SK-N-SH (cell line): ENCODE data around the gene CCDC188. TPM values are rescaled to one million over a fixed set of nuclear protein-coding genes. Genes with fewer than 3 reads are reported as not detected.
A peak's percentile ranks its signal among the peaks of the same experiment; 100 is the strongest.

Experiments used
- CTCF ChIA-PET: fragments of 300-600, 350-600 bp; formaldehyde crosslinking; extraction: SDS; loops from one replicate; lab custom pipeline; 2021; lab: Yijun Ruan, JAX
- POLR2A ChIA-PET: fragments of 350-600 bp; sonication (Branson Sonifier 250); formaldehyde crosslinking; extraction: SDS; loops from one replicate; lab custom pipeline; 2020; ENCODE audit warnings: antibody characterized with exemption, inconsistent platforms; lab: Yijun Ruan, JAX
- DNase-seq: peaks from one replicate; pipeline ENCODE4 v3.0.0; 2012
- H2AFZ ChIP-seq: fragments of 200-600 bp; sonication (generic); 2 replicates; pipeline ENCODE4 v1.8.1; 2016; ENCODE audit warnings: antibody characterized with exemption, mild to moderate bottlenecking, low read depth
- H3F3A ChIP-seq: fragments of 200-600 bp; sonication (generic); replicated peaks from 2 replicates; pipeline ENCODE3; 2016; ENCODE audit warnings: antibody characterized with exemption, mild to moderate bottlenecking; ENCODE audit not compliant: insufficient read depth
- H3K27ac ChIP-seq, 2 experiments: fragments of 200-500 bp in 1 of 2; fragments of 200-600 bp in 1 of 2; sonication (Bioruptor generic) in 1 of 2; sonication (generic), shearing (Covaris generic) in 1 of 2; 2 replicates each; pipeline versions ENCODE4 v1.5.1 to v1.6.1; 2014 to 2016; ENCODE audit warnings: low read depth in 2 of 2, inconsistent platforms in 1 of 2, low read length in 1 of 2, mild to moderate bottlenecking in 1 of 2, mixed read lengths in 1 of 2
- H3K27me3 ChIP-seq: fragments of 200-600 bp; sonication (generic), shearing (Covaris generic); 2 replicates; pipeline ENCODE4 v1.6.1; 2016; ENCODE audit warnings: mixed run types; ENCODE audit not compliant: insufficient read depth
- H3K36me3 ChIP-seq, 2 experiments: fragments of 200-500 bp in 1 of 2; fragments of 200-600 bp in 1 of 2; sonication (Bioruptor generic) in 1 of 2; sonication (generic) in 1 of 2; replicated peaks in 1 of 2; 2 replicates each; pipeline versions ENCODE3 to v1.5.1; 2014 to 2016; ENCODE audit warnings: low read length in 1 of 2, mild to moderate bottlenecking in 1 of 2; ENCODE audit not compliant: insufficient read depth in 2 of 2, control insufficient read depth in 1 of 2
- H3K4me1 ChIP-seq, 2 experiments: fragments of 200-500 bp in 1 of 2; fragments of 200-600 bp in 1 of 2; sonication (Bioruptor generic) in 1 of 2; sonication (generic), shearing (Covaris generic) in 1 of 2; 2 replicates each; pipeline versions ENCODE4 v1.5.1 to v1.6.1; 2014 to 2016; ENCODE audit warnings: low read depth in 1 of 2, low read length in 1 of 2, mixed run types in 1 of 2; ENCODE audit not compliant: insufficient read depth in 2 of 2, control insufficient read depth in 1 of 2
- H3K4me2 ChIP-seq: fragments of 200-600 bp; sonication (generic), shearing (Covaris generic); 2 replicates; pipeline ENCODE4 v1.6.1; 2017; ENCODE audit warnings: mixed run types
- H3K4me3 ChIP-seq, 2 experiments: fragments of 200-500 bp in 1 of 2; fragments of 200-600 bp in 1 of 2; sonication (Bioruptor generic) in 1 of 2; sonication (generic), shearing (Covaris generic) in 1 of 2; 2 replicates each; pipeline versions ENCODE4 v1.5.1 to v1.8.1; 2014 to 2016; ENCODE audit warnings: low read depth in 2 of 2, inconsistent platforms in 1 of 2, low read length in 1 of 2, mild to moderate bottlenecking in 1 of 2, mixed read lengths in 1 of 2, moderate library complexity in 1 of 2
- H3K79me2 ChIP-seq: fragments of 200-600 bp; sonication (generic); 2 replicates; pipeline ENCODE4 v1.8.1; 2017; ENCODE audit warnings: mild to moderate bottlenecking; ENCODE audit not compliant: insufficient read depth
- H3K9ac ChIP-seq: fragments of 200-600 bp; sonication (generic); 2 replicates; pipeline ENCODE4 v1.6.1; 2017; ENCODE audit warnings: mixed run types
- H3K9me2 ChIP-seq: fragments of 200-600 bp; sonication (generic); 2 replicates; pipeline ENCODE4 v1.6.1; 2017; ENCODE audit warnings: mixed run types
- H3K9me3 ChIP-seq: fragments of 200-600 bp; sonication (generic); 2 replicates; pipeline ENCODE4 v1.6.1; 2017; ENCODE audit warnings: mixed run types, mild to moderate bottlenecking, moderate library complexity
- H4K20me1 ChIP-seq: fragments of 200-600 bp; sonication (generic); 2 replicates; pipeline ENCODE4 v1.6.1; 2017; ENCODE audit warnings: mild to moderate bottlenecking, mixed run types; ENCODE audit not compliant: insufficient read depth
- CTCF ChIP-seq: fragments of 200-600 bp; sonication (generic); IDR thresholded peaks from 2 replicates; pipeline ENCODE4 v1.6.1; 2017; ENCODE audit warnings: antibody characterized with exemption, mild to moderate bottlenecking, moderate library complexity
- EP300 ChIP-seq, 2 experiments: IDR thresholded peaks; 2 replicates each; pipeline versions ENCODE4 v1.4.0 to v1.6.1; 2012; ENCODE audit warnings: borderline replicate concordance in 1 of 2, low read depth in 1 of 2, low read length in 1 of 2
- FOXM1 ChIP-seq: IDR thresholded peaks from 2 replicates; pipeline ENCODE4 v1.4.0; 2012; ENCODE audit warnings: low read depth, mild to moderate bottlenecking
- GABPA ChIP-seq: IDR thresholded peaks from 2 replicates; pipeline ENCODE4 v1.4.0; 2012; ENCODE audit warnings: low read depth, mild to moderate bottlenecking
- GATA2 ChIP-seq: sonication (generic); formaldehyde crosslinking; IDR thresholded peaks from 2 replicates; pipeline ENCODE4 v1.5.0; 2020; ENCODE audit warnings: mild to moderate bottlenecking, missing genetic modification reagents
- IRF3 ChIP-seq: fragments of 150-350 bp; IDR thresholded peaks from 2 replicates; pipeline ENCODE4 v1.6.1; 2016; ENCODE audit warnings: mild to moderate bottlenecking, low read depth, low read length
- JUND ChIP-seq: IDR thresholded peaks from 2 replicates; pipeline ENCODE4 v1.4.0; 2012
- MEF2A ChIP-seq: IDR thresholded peaks from 2 replicates; pipeline ENCODE4 v1.4.0; 2012; ENCODE audit warnings: low read depth, borderline replicate concordance
- NFIC ChIP-seq: IDR thresholded peaks from 2 replicates; pipeline ENCODE4 v1.4.0; 2012; ENCODE audit warnings: borderline replicate concordance
- RAD21 ChIP-seq: IDR thresholded peaks from 2 replicates; pipeline ENCODE4 v1.6.1; 2012; ENCODE audit warnings: mild to moderate bottlenecking, low read length
- RCOR1 ChIP-seq: fragments of 150-350 bp; IDR thresholded peaks from 2 replicates; pipeline ENCODE4 v1.6.1; 2017; ENCODE audit warnings: antibody characterized with exemption, low read length
- SMC3 ChIP-seq: IDR thresholded peaks from 2 replicates; pipeline ENCODE4 v1.6.1; 2012; ENCODE audit warnings: low read depth, low read length, improper control_type of control experiment
- TCF12 ChIP-seq: IDR thresholded peaks from 2 replicates; pipeline ENCODE4 v1.4.0; 2012
- TEAD4 ChIP-seq: IDR thresholded peaks from 2 replicates; pipeline ENCODE4 v1.4.0; 2012; ENCODE audit warnings: mild to moderate bottlenecking, borderline replicate concordance; ENCODE audit not compliant: insufficient read depth
- YY1 ChIP-seq: IDR thresholded peaks from 2 replicates; pipeline ENCODE4 v1.4.0; 2012; ENCODE audit warnings: low read depth, mild to moderate bottlenecking
- WGBS: methylation state at CpG from one replicate; pipeline ENCODE4 v1.1.6; 2017; ENCODE audit warnings: low lambda C conversion rate; 5-methylcytosine and 5-hydroxymethylcytosine counted together
- polyA plus RNA-seq, 3 experiments: library from polyadenylated mRNA; depleted of rRNA; stranded (reverse); fragments of >200 nt; gene quantifications; 2 replicates each; pipeline ENCODE4 v1.2.3, GENCODE V29; 2012
- TF ChIP-seq, protein P1 (sequence below): IDR thresholded peaks from 2 replicates; pipeline ENCODE4 v1.4.0; 2012; ENCODE audit warnings: low read depth

CCDC188 gene
- polyA plus RNA-seq, 1 of the 3 experiments (the other 2 are of a cell fraction): 21.1 TPM

DNA sequence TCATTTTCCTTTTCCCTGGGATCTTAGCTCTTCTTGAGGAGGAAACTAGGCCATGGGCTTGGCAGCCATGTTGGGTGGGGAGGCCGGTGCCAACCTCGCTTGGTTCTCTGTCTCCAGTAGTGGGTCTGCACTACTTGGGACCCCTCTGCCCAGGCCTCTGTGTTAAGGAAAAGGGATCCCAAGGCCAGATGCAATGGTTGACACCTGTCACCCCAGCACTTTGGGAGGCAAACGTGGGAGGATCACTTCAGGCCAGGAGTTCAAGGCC is 21.2 kb downstream of the CCDC188 start:
- CTCF ChIA-PET: interaction anchor here (0.7 to 2.2 kb wide), 7 partner anchors 10 to 188 kb away, joined by 3 to 8 read pairs (median 3); no protein-coding TSS in a partner anchor
- Histone ChIP-seq H3F3A (peaks cover 18% of the 10 kb centered on the region), H3K36me3 (peaks cover 0 to 37% of the 10 kb centered on the region in 2 experiments), H3K9me2 (no peaks in the 10 kb centered on the region), H2AFZ (no peak overlapping the region), H3K4me2 (no peak overlapping the region), H3K79me2 (peaks cover 34% of the 10 kb centered on the region), H3K4me1 (peaks cover 0 to 27% of the 10 kb centered on the region in 2 experiments; a peak in 1 of 4 replicates), H3K4me3 (no peak overlapping the region), H3K9me3 (no peaks in the 10 kb centered on the region), H3K27ac (no peak overlapping the region), H4K20me1 (peaks cover 17% of the 10 kb centered on the region), H3K27me3 (no peaks in the 10 kb centered on the region), H3K9ac (no peak overlapping the region)
- POLR2A ChIA-PET: interaction anchor here (1.0 to 1.9 kb wide), 3 partner anchors 10 to 25 kb away, joined by 3 to 7 read pairs (median 5); partner anchors contain the start of genes RANBP1 and TRMT2A
- DNase-seq: no peak
- TF ChIP-seq YY1 (0 out of 2 replicates have a peak, but pooled peaks have one; percentile 41), TCF12 (no peak), GATA2 (CRISPR knock-in tag) (no peak), JUND (no peak)
- WGBS: 93% methylated on average over 2 of the region's 3 CpGs

DNA sequence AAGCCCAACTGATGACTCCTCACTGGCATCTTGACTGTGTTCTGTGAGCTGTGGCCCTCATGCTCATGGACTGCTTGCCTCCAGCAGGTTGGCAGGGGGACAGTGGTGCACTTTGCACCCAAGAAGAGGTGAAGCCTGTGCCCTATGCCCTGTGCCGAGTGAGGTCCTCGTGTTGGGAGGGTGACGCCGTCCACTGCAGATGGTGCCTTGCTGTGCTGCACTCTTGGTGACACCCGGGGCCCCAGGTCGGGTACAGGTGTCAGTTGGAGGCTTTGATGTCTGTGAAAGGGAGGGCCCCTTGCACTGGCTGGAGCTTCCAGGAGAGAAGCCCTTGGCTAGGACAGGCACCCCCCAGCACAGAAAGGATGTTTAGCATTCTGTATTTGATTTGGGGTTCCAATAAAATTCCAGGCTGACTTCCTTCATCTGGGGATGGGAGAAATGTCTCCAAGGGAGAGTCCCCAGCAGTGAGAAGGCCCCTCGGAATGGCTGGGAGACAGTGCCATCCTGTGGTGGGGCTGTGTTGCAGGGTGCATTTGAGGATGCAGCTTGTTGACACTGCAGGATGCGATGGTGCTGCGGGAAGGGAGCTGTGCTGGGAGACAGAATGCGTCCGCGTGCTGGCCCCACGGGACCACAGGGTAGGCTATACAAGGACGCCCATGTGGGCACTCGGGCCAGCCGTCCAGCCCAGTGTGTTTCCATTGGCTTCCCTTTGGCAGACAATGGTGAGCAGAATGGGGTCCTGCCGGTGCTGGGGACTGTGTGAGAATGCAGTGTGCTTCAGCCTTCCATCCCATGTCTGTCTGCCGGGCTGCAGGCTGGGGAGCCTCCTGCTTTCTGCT is 21.7 kb downstream of the CCDC188 start:
- H3K4me2 ChIP-seq: no peak overlapping the region
- H3K4me1 ChIP-seq: peaks cover 0 to 21% of the 10 kb centered on the region in 2 experiments; a peak in 1 of 4 replicates
- no peak for DNase-seq
- H2AFZ ChIP-seq: no peak overlapping the region
- ChIA-PET CTCF (interaction anchor here (0.6 to 2.2 kb wide), 8 partner anchors 9 to 954 kb away, joined by 3 to 8 read pairs (median 3); no protein-coding TSS in a partner anchor), POLR2A (interaction anchor here (1.0 to 1.9 kb wide), 4 partner anchors 9 to 25 kb away, joined by 3 to 7 read pairs (median 5); partner anchors contain the start of genes RANBP1 and TRMT2A)
- no peak overlapping the region for H3K9ac ChIP-seq
- no peak overlapping the region for H3K4me3 ChIP-seq
- no peaks in the 10 kb centered on the region for H3K27me3 ChIP-seq
- no peak for TF ChIP-seq SMC3
- TF ChIP-seq CTCF: peak; percentile 32; the same call in 1 of the 2 replicates
- TF ChIP-seq EP300 (IDR thresholded peaks at IDR 0.05; ENCODE audit: borderline replicate concordance in 1 of 2, low read depth in 1 of 2, low read length in 1 of 2): no peak
- TF ChIP-seq RAD21: peak; percentile 18; the same call in 1 of the 2 replicates
- WGBS: 79% methylated on average over 5 of the region's 18 CpGs
- H3K79me2 ChIP-seq: peaks cover 30% of the 10 kb centered on the region
- peaks cover 18% of the 10 kb centered on the region for H3F3A ChIP-seq
- peaks cover 12% of the 10 kb centered on the region for H4K20me1 ChIP-seq
- H3K27ac ChIP-seq: no peak overlapping the region
- no peaks in the 10 kb centered on the region for H3K9me2 ChIP-seq
- peaks cover 0 to 41% of the 10 kb centered on the region in 2 experiments for H3K36me3 ChIP-seq
- no peaks in the 10 kb centered on the region for H3K9me3 ChIP-seq

- Histone ChIP-seq H4K20me1 (peaks cover 9% of the 10 kb centered on the region), H3K9me3 (no peaks in the 10 kb centered on the region)
- TF ChIP-seq, protein P1, sequence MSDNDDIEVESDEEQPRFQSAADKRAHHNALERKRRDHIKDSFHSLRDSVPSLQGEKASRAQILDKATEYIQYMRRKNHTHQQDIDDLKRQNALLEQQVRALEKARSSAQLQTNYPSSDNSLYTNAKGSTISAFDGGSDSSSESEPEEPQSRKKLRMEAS: no peak
- TF ChIP-seq NFIC (no peak), RAD21 (no peak), CTCF (no peak), GABPA (no peak), TEAD4 (no peak), MEF2A (no peak), FOXM1 (no peak), RCOR1 (no peak), IRF3 (no peak)
Measured at GRCh38 chr22:20128619-20128901, 22.3 kb downstream of the CCDC188 start.

More at GRCh38 chr22:20128619-20128901, 22.3 kb downstream of the CCDC188 start:
- WGBS: 70% methylated on average over 2 of the region's 2 CpGs
- Histone ChIP-seq H3K27me3 (no peaks in the 10 kb centered on the region), H3K4me1 (peaks cover 0 to 16% of the 10 kb centered on the region in 2 experiments; a peak in 1 of 4 replicates), H3K4me2 (no peak overlapping the region), H3K79me2 (peaks cover 30% of the 10 kb centered on the region), H3K4me3 (no peak overlapping the region), H3K9me2 (no peaks in the 10 kb centered on the region), H2AFZ (no peak overlapping the region), H3K36me3 (peaks cover 6 to 47% of the 10 kb centered on the region in 2 experiments), H3K27ac (no peak overlapping the region), H3F3A (peaks cover 18% of the 10 kb centered on the region), H3K9ac (no peak overlapping the region)
- CTCF ChIA-PET: interaction anchor here (0.6 to 1.6 kb wide), 3 partner anchors 29 to 953 kb away, joined by 3 read pairs; no protein-coding TSS in a partner anchor
- POLR2A ChIA-PET: interaction anchor here (1.0 to 1.7 kb wide), 3 partner anchors 12 to 26 kb away, joined by 3 to 7 read pairs (median 5); partner anchors contain the start of genes RANBP1 and TRMT2A
- DNase-seq: no peak
